NCI-H526 treated with DMSO at 0.1 percent for 48 hours (cell line): Measurements from ENCODE around the gene C4BPA.

Experiments used
- DNase-seq: peaks from one replicate; lab custom pipeline; 2025; lab: John Stamatoyannopoulos, UW

C4BPA gene

GRCh38 chr1:207124389-207124788 lies 20.4 kb downstream of the C4BPA start:
- DNase-seq = no peak

GRCh38 chr1:207128336-207128921 lies 24.4 kb downstream of the C4BPA start:
- no peak for DNase-seq

- no peak for DNase-seq
Measured at GRCh38 chr1:207129053-207129452, 25.0 kb downstream of the C4BPA start.

- DNase-seq = no peak
Measured at GRCh38 chr1:207130252-207131036, 26.4 kb downstream of the C4BPA start.

- no peak for DNase-seq
Measured at GRCh38 chr1:207131163-207131562, 27.1 kb downstream of the C4BPA start.

GRCh38 chr1:207134581-207134980 lies 30.5 kb downstream of the C4BPA start:
- DNase-seq = no peak

- DNase-seq = no peak
Measured at GRCh38 chr1:207139616-207140015, 35.6 kb downstream of the C4BPA start.

GRCh38 chr1:207140536-207140935 lies 36.5 kb downstream of the C4BPA start:
- DNase-seq = no peak

GRCh38 chr1:207145401-207146058 lies 41.5 kb downstream of the C4BPA start:
- DNase-seq = no peak

GRCh38 chr1:207151920-207152319 lies 47.9 kb downstream of the C4BPA start:
- no peak for DNase-seq

GRCh38 chr1:207152792-207153468 lies 48.9 kb downstream of the C4BPA start:
- DNase-seq = no peak

- DNase-seq = no peak
Measured at GRCh38 chr1:207155028-207155427, 51.0 kb downstream of the C4BPA start.

GRCh38 chr1:207156095-207156494 lies 52.1 kb downstream of the C4BPA start:
- no peak for DNase-seq

- DNase-seq = no peak
Measured at GRCh38 chr1:207156826-207157225, 52.8 kb downstream of the C4BPA start.

GRCh38 chr1:207164086-207164485 lies 60.1 kb downstream of the C4BPA start:
- DNase-seq = no peak

- peak; percentile 13 for DNase-seq
Measured at GRCh38 chr1:207172321-207172720, 68.3 kb downstream of the C4BPA start.

GRCh38 chr1:207172885-207173284 lies 68.9 kb downstream of the C4BPA start:
- DNase-seq = no peak

GRCh38 chr1:207173396-207173795 lies 69.4 kb downstream of the C4BPA start:
- DNase-seq = no peak

GRCh38 chr1:207174913-207175312 lies 70.9 kb downstream of the C4BPA start:
- no peak for DNase-seq

- no peak for DNase-seq
Measured at GRCh38 chr1:207179036-207179435, 75.0 kb downstream of the C4BPA start.

- no peak for DNase-seq
Measured at GRCh38 chr1:207181847-207182246, 77.8 kb downstream of the C4BPA start.

- no peak for DNase-seq
Measured at GRCh38 chr1:207186503-207186902, 82.5 kb downstream of the C4BPA start.

- no peak for DNase-seq
Measured at GRCh38 chr1:207188901-207189300, 84.9 kb downstream of the C4BPA start.
